H1 (cell line): ENCODE data around the gene KLHL29. TPM values are rescaled to one million over a fixed set of nuclear protein-coding genes. Genes with fewer than 3 reads are reported as not detected.

Experiments
- E2F6 ChIP-seq: IDR thresholded peaks from 2 replicates; pipeline ENCODE4 v1.6.1; 2012; ENCODE audit warnings: inconsistent platforms
- JUND ChIP-seq: IDR thresholded peaks from 2 replicates; pipeline ENCODE4 v1.6.1; 2011; ENCODE audit warnings: mild to moderate bottlenecking, improper control_type of control experiment, low read length
- polyA plus RNA-seq, 7 experiments: library from polyadenylated mRNA; depleted of rRNA in 3 of 7; stranded (reverse) in 5 of 7; unstranded in 2 of 7; fragments of >200 nt in 5 of 7; fragments of 200-250 nt in 2 of 7; gene quantifications; 1 replicate in 5 of 7; 2 replicates in 1 of 7; 4 replicates in 1 of 7; pipeline versions ENCODE4 v1.2.1 to v1.2.3, GENCODE V29; 2011 to 2013; ENCODE audit warnings: missing spikeins in 2 of 7, mixed read lengths in 2 of 7
- total RNA-seq: library from RNA; stranded (reverse); fragmentation: NEBNext Ultra II Directional; extraction: Animal tissue kit (Norgen Biotek cat#: 25700); gene quantifications from 2 replicates; pipeline ENCODE4 v1.2.1, GENCODE V29; 2021

The KLHL29 gene
- total and polyA plus RNA-seq, 2 of the 8 experiments (the other 6 are each of a cell fraction or from before 2014, with no cell fraction given): 1.1 to 4.7 TPM

- TF ChIP-seq E2F6 (peak; percentile 19; the same call in 1 of the 2 replicates), JUND (no peak)
These were observed 49.7 kb downstream of the KLHL29 start (continued) for GRCh38 chr2:23434721-23435121.
